ENCODE results near the gene CIDEC.

DNA sequence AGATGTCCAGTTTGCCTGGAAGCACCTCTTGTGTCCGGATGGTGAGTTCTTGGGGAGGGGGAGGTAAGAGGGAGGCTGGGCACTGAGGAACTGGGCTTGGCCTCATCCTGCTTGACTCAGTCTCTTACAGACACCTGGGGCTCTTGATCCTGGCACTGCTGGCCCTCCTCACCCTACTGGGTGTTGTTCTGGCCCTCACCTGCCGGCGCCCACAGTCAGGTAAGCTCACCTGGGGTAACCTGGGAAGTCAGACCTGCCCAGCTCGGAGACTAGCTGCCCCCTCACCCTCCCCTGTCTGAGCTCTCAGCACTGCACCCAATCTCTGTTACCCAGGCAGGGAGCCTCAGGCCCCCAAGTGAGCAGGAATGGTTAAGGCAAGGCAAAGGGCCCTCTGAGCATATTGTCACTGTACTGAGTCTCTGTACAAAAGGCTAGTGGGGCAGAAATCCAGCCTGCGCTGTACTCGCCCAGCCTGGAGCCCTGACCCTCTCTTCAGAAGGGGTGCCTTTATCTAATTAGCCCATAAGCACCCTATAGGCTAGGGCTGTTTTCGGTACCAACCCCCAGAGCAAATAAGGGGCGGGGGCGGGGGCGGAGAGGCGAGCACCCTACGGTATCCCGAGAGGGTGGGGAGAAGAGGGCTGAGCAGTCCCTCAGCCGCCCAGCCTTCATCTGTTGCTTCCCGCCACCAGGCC, 34.7 kb upstream of the CIDEC start:
- TF ChIP-seq, protein P1, sequence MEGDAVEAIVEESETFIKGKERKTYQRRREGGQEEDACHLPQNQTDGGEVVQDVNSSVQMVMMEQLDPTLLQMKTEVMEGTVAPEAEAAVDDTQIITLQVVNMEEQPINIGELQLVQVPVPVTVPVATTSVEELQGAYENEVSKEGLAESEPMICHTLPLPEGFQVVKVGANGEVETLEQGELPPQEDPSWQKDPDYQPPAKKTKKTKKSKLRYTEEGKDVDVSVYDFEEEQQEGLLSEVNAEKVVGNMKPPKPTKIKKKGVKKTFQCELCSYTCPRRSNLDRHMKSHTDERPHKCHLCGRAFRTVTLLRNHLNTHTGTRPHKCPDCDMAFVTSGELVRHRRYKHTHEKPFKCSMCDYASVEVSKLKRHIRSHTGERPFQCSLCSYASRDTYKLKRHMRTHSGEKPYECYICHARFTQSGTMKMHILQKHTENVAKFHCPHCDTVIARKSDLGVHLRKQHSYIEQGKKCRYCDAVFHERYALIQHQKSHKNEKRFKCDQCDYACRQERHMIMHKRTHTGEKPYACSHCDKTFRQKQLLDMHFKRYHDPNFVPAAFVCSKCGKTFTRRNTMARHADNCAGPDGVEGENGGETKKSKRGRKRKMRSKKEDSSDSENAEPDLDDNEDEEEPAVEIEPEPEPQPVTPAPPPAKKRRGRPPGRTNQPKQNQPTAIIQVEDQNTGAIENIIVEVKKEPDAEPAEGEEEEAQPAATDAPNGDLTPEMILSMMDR (IDR thresholded peaks at IDR 0.05): no peak
- no peak for TF ChIP-seq POLR2A (IDR thresholded peaks at IDR 0.05)
